ENCODE results near the gene MYBPC2.
"Not testable (repeated sequence)": the region's sequence is repeated elsewhere in the genome, so short reads cannot be mapped to it uniquely, and the experiment has no call there.

Gene MYBPC2

GRCh38 chr19:50432221-50433028, at the start of gene MYBPC2:
MYBPC2 (plus strand) TSS chr19:50432892; CDS start chr19:50432954, 62 bp downstream.
- H3K36me3 Mint-ChIP-seq, result no peaks in the 10 kb centered on the region
- peaks cover 4% of the 10 kb centered on the region for H3K27me3 Mint-ChIP-seq
- no peaks in the 10 kb centered on the region for H3K9me3 Mint-ChIP-seq
- peak within 1 kb of the TSS; percentile 89 for H3K27ac Mint-ChIP-seq
- peak within 1 kb of the TSS; percentile 90 for H3K4me3 Mint-ChIP-seq
- H3K4me1 Mint-ChIP-seq, result peaks cover 17% of the 10 kb centered on the region

DNA sequence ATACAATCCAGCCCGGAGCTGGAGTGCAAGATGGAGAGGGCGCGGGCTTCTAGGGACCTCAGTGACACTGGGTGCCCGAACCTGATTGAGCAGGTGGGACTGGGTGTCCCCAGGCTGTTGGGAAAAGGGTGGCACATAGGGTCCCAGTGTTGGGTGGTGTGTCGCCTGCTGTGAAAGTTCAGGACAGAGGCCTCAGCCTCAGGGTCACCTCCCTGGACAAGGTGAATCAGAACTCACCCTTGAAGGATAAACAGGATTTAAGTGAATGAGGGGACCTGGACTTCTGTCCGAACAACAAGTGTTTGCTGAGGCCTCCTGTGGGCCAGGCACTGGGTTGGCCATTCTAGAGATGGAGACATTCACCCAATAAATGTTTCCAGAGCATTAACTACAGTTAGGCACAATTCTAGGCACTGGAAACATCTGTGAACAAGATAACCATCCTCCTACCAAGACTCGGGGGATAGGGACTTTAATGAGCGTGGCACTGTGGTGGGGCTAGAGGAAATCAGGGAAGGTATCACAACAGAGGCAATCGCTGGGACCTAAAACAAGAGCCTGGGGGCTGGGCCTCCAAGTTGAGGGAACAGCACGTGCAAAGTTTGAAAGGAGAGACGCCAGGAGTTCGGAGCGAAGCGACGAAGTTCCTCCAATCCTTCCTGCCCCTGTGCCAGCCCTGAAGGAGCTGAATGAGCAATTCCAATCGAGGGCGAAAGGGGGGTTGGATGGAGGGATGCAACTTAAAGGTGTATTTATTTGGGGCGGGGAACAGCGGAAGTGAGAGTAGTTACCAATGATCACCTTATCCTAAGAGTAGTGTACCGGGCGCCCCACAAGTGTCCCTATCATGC, 49.5 kb upstream of the MYBPC2 start:
- Mint-ChIP-seq H3K27ac (peak overlapping the region; percentile 92), H3K4me1 (peaks cover 36% of the 10 kb centered on the region), H3K4me3 (peak overlapping the region; percentile 95), H3K36me3 (peaks cover 15% of the 10 kb centered on the region), H3K9me3 (no peaks in the 10 kb centered on the region), H3K27me3 (no peaks in the 10 kb centered on the region)

- Mint-ChIP-seq H3K4me3 (peak within 1 kb of the TSS; percentile 95), H3K36me3 (peaks cover 14% of the 10 kb centered on the region), H3K27me3 (no peaks in the 10 kb centered on the region), H3K4me1 (peaks cover 35% of the 10 kb centered on the region), H3K9me3 (no peaks in the 10 kb centered on the region), H3K27ac (peak within 1 kb of the TSS; percentile 92)
Observed at GRCh38 chr19:50383852-50384684, 48.6 kb upstream of the MYBPC2 start, which contains the start of gene POLD1. POLD1 (plus strand) TSS chr19:50384347; CDS start chr19:50398852, 14,505 bp downstream.

DNA sequence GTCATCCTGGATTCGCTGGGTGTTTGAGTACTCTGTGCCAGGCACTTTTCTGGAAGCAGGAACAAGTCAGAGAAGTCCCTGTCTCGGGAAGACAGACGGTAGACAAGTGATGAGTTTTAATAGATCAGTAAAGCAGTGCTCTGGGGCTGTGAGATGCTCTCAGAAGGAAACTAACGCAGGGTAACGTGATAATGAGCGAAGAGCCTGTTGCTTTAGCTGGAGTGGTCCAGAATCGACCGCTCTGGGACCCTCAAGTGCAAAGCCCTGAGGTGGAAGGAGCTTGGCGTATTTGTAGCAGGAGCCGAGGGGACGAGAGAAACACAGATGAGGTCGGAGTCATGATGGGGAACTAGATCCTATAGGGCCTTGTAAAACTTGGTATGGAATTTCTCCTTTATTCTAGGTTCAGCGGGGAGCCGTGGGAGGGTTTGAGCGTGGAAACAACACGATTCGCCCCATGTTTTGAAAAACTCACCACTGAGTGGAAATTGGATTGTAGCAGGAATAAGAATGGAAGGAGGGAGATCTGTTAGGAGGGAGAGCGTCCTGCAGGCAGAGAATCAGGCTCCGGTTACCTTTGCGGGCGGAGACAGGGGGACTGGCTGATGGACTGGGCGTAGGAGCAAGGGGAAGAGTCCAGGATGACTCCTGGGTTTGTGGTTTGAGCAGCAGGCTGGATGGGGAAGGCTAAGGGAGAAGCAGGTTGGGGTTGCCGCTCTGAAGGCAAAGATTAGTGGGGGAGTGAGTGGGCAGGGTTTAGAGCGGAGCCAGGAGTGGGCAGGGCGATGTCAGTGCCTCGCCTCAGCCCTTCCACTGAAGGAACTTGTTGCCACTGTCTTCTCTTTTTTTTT, 47.8 kb upstream of the MYBPC2 start:
- Mint-ChIP-seq H3K9me3 (no peaks in the 10 kb centered on the region), H3K4me1 (peaks cover 32% of the 10 kb centered on the region), H3K36me3 (peaks cover 9% of the 10 kb centered on the region), H3K27me3 (no peaks in the 10 kb centered on the region), H3K4me3 (peak overlapping the region; percentile 95), H3K27ac (peak overlapping the region; percentile 92)

GRCh38 chr19:50387176-50387867, 45.4 kb upstream of the MYBPC2 start:
- Mint-ChIP-seq H3K9me3 (no peaks in the 10 kb centered on the region), H3K4me3 (no peak overlapping the region), H3K4me1 (peaks cover 32% of the 10 kb centered on the region), H3K36me3 (peaks cover 4% of the 10 kb centered on the region), H3K27me3 (no peaks in the 10 kb centered on the region), H3K27ac (no peak overlapping the region)

- Mint-ChIP-seq H3K9me3 (no peaks in the 10 kb centered on the region), H3K36me3 (peaks cover 4% of the 10 kb centered on the region), H3K4me1 (peaks cover 32% of the 10 kb centered on the region), H3K4me3 (no peak overlapping the region), H3K27ac (no peak overlapping the region), H3K27me3 (no peaks in the 10 kb centered on the region)
Observed at GRCh38 chr19:50387868-50388245, 44.8 kb upstream of the MYBPC2 start.

GRCh38 chr19:50390295-50390694, 42.4 kb upstream of the MYBPC2 start:
- peaks cover 10% of the 10 kb centered on the region for H3K4me1 Mint-ChIP-seq
- H3K36me3 Mint-ChIP-seq, H3K27ac Mint-ChIP-seq, H3K9me3 Mint-ChIP-seq, H3K4me3 Mint-ChIP-seq, H3K27me3 Mint-ChIP-seq: not testable (repeated sequence)

DNA sequence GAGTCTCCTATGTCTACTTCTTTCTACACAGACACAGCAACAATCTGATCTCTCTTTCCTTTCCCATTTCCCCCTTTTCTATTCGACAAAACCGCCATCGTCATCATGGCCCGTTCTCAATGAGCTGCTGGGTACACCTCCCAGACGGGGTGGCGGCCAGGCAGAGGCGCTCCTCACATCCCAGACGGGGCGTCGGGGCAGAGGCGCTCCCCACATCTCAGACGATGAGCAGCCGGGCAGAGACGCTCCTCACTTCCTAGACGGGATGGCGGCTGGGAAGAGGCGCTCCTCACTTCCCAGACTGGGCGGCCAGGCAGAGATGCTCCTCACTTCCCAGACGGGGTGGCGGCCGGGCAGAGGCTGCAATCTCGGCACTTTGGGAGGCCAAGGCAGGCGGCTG, 41.7 kb upstream of the MYBPC2 start:
- not testable (repeated sequence) for H3K36me3 Mint-ChIP-seq, H3K4me1 Mint-ChIP-seq, H3K27ac Mint-ChIP-seq, H3K4me3 Mint-ChIP-seq, H3K9me3 Mint-ChIP-seq, H3K27me3 Mint-ChIP-seq

DNA sequence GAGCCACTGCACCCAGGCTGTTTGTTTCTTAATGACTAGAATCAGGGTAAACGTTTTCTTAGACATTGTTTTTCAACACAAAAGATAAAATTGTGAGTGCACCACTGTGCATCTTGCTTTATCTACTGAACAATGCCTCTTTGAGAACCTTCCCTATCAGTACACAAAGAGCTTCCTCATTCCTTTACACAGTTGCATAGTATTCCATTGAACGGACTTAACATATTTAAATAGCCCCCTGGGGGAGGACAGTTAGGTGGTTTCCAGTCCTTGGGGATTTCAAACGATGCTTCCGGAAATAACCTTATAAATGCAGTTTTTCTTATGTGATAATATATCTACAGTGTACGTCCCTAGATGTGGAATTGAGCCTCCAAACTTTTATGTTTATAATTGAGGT, 39.9 kb upstream of the MYBPC2 start:
- Mint-ChIP-seq H3K27me3 (no peaks in the 10 kb centered on the region), H3K4me1 (peaks cover 2% of the 10 kb centered on the region), H3K27ac (no peak overlapping the region), H3K4me3 (no peak overlapping the region), H3K36me3 (peaks cover 6% of the 10 kb centered on the region), H3K9me3 (no peaks in the 10 kb centered on the region)

GRCh38 chr19:50393589-50393988, 39.1 kb upstream of the MYBPC2 start:
- Mint-ChIP-seq H3K4me3 (no peak overlapping the region), H3K4me1 (no peaks in the 10 kb centered on the region), H3K36me3 (peaks cover 9% of the 10 kb centered on the region), H3K9me3 (no peaks in the 10 kb centered on the region), H3K27me3 (no peaks in the 10 kb centered on the region), H3K27ac (no peak overlapping the region)

GRCh38 chr19:50394017-50394416, 38.7 kb upstream of the MYBPC2 start:
- H3K27ac Mint-ChIP-seq, result no peak overlapping the region

DNA sequence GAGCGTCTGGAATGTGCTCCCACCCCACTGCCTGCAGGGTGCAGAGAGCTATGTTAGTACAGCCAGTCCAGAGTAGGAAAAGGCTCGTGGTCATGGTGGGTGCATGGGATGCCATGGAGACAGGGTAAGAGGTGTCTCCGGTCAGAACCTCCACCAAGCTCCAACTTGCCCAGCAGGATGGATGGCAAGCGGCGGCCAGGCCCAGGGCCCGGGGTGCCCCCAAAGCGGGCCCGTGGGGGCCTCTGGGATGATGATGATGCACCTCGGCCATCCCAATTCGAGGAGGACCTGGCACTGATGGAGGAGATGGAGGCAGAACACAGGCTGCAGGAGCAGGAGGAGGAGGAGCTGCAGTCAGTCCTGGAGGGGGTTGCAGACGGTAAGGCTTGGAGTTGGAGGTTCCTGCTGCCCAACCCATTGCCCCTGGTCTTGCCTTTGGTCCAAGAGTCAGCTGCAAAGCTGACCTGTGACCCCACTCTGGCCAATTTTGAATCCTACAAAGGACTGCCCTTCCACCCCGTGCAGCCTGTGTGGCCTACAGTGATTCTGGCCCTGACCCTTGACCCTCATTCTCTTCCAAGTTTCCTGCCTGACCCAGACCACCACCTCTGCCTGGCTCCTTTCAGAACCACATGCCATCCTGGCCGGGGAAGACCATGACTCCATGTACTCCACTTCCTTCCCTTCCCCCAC, 33.9 kb upstream of the MYBPC2 start:
- H3K9me3 Mint-ChIP-seq, result no peaks in the 10 kb centered on the region
- H3K36me3 Mint-ChIP-seq, result peaks cover 9% of the 10 kb centered on the region
- no peak overlapping the region for H3K27ac Mint-ChIP-seq
- H3K4me3 Mint-ChIP-seq, result no peak overlapping the region
- no peaks in the 10 kb centered on the region for H3K27me3 Mint-ChIP-seq
- H3K4me1 Mint-ChIP-seq, result no peaks in the 10 kb centered on the region

More at GRCh38 chr19:50394017-50394416, 38.7 kb upstream of the MYBPC2 start:
- Mint-ChIP-seq H3K27me3 (no peaks in the 10 kb centered on the region), H3K9me3 (no peaks in the 10 kb centered on the region), H3K4me1 (no peaks in the 10 kb centered on the region), H3K4me3 (no peak overlapping the region), H3K36me3 (peaks cover 9% of the 10 kb centered on the region)

- H3K4me1 Mint-ChIP-seq, result no peaks in the 10 kb centered on the region
- no peak overlapping the region for H3K4me3 Mint-ChIP-seq
- H3K27ac Mint-ChIP-seq, result no peak overlapping the region
- no peaks in the 10 kb centered on the region for H3K9me3 Mint-ChIP-seq
- H3K27me3 Mint-ChIP-seq, result no peaks in the 10 kb centered on the region
- peaks cover 9% of the 10 kb centered on the region for H3K36me3 Mint-ChIP-seq
Observed at GRCh38 chr19:50399368-50399745, 33.3 kb upstream of the MYBPC2 start.
